RWPE1 (cell line): ENCODE measurements around the gene RBFOX2.

Experiments
- CTCF ChIA-PET: fragments of 350-600 bp; sonication (Branson Sonifier 250); formaldehyde crosslinking; extraction: SDS; loops from one replicate; lab custom pipeline; 2021; lab: Yijun Ruan, JAX
- POLR2A ChIA-PET: fragments of 400-600 bp; formaldehyde crosslinking; extraction: SDS; loops from one replicate; lab custom pipeline; 2020; ENCODE audit warnings: antibody characterized with exemption; ENCODE audit not compliant: low non-redundant PET; lab: Yijun Ruan, JAX
- DNase-seq: peaks from one replicate; pipeline ENCODE4 v3.0.0; 2012; ENCODE audit warnings: low spot score
- H3K27ac ChIP-seq: fragments of 450-650 bp; 2 replicates; pipeline ENCODE4 v1.5.1; 2017
- CTCF ChIP-seq: fragments of 450-650 bp; conservative IDR thresholded peaks from 2 replicates; pipeline ENCODE4 v1.5.1; 2017; ENCODE audit warnings: low read depth, mild to moderate bottlenecking

The RBFOX2 gene

GRCh38 chr22:35986088-35986487, 42.5 kb downstream of the RBFOX2 start:
- H3K27ac ChIP-seq, result no peak overlapping the region
- DNase-seq, result no peak
- CTCF ChIA-PET, result no interaction called here
- no peak for TF ChIP-seq CTCF
- POLR2A ChIA-PET, result no interaction called here

DNA sequence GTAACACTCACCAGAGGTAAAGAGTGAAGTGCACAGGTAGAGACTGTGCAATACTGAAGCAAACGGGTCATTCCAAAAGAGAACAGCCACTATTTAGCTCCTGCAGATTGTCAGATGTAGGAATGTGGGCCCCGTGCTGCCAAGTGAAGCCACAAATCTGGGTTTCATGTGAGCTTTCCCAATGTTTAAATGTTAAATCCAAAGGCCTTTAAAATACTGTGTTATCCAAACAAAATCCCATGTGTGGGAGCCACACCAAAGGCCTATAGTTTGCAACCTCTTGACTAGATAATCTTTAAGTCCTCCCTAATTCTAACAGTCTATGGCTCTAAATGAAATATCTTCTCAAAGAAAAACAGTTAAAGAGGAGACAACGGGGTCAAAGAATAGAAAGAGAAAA, 43.3 kb downstream of the RBFOX2 start:
- TF ChIP-seq CTCF, result no peak
- H3K27ac ChIP-seq, result no peak overlapping the region
- no peak for DNase-seq
- POLR2A ChIA-PET, result no interaction called here
- CTCF ChIA-PET, result no interaction called here

DNA sequence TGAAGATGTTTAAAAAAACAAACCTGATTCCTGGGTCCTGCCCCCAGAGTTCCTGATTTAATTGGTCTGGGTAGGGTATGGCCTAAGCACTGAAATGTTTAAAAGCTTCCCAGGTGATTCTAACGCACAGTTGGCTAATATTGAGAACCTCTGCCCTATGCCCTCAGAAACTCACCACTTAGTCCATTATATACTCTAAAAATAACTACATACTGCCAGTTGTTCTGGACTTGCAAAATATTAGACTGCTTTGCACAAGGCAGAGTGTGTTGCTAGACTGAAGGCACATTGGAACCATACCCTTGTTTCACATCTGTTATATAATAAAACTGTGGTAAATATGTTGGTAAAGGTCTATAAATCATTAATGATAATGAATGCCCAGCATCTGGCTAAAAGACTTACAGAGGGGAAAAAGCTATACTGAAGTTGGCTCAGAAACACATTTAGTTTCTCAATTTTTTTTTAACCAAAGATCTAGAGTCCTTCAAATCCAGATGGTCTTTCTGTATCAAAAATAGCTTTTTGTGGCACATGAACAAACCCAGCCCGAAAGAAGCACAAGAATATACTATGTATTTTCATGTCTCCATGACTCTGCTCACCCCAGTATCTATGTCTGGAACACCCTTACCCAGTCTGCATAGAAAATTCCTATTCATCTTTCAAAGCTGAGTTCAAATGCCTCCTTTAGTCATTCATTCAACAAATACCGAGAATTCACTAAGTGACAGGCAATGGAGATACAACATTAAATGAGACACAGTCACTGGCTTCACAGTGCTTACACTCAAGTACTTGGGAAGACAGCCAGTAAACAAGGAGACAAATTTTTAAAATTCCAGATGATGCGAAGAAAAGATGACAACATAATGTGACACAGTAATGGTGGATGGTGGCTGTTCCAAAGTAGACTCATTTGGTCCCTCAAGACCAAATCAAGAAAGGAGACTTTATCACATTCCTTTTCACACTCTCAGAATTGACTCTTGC, 44.1 kb downstream of the RBFOX2 start:
- DNase-seq, result no peak
- H3K27ac ChIP-seq, result no peak overlapping the region
- POLR2A ChIA-PET, result no interaction called here
- TF ChIP-seq CTCF, result no peak
- CTCF ChIA-PET, result no interaction called here

GRCh38 chr22:35981900-35982299, 46.7 kb downstream of the RBFOX2 start:
- POLR2A ChIA-PET, result no interaction called here
- H3K27ac ChIP-seq, result no peak overlapping the region
- TF ChIP-seq CTCF, result no peak
- no peak for DNase-seq
- CTCF ChIA-PET, result interaction anchor here (1.5 kb wide), 1 partner anchor 84 kb away, joined by 5 read pairs; no protein-coding TSS in a partner anchor

DNA sequence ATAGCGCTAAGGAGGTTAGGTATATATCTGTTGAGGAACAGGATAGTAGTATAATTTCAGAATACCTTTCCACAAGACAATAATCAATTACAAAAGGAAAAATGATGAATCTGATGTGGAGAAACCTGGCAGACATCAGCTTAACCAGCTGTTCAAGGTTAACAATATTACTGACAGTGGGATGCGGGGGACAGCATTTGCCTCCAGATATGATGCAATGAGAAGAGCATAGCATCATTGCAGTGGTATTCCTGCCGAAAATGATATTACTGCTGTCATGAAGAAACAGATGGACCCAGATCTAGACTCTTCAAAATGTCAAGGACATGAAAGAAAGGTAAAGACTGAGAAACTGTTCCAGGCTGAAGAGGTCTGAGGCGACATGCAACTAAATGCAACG, 49.7 kb downstream of the RBFOX2 start:
- TF ChIP-seq CTCF, result no peak
- H3K27ac ChIP-seq, result no peak overlapping the region
- DNase-seq, result no peak
- ChIA-PET CTCF (interaction anchor here (0.7 kb wide), 1 partner anchor 57 kb away, joined by 3 read pairs; no protein-coding TSS in a partner anchor), POLR2A (no interaction called here)

GRCh38 chr22:35978201-35978600, 50.4 kb downstream of the RBFOX2 start:
- no peak overlapping the region for H3K27ac ChIP-seq
- DNase-seq, result no peak
- ChIA-PET CTCF (no interaction called here), POLR2A (no interaction called here)
- TF ChIP-seq CTCF, result no peak
